HG03439 (cell line): ENCODE results near the gene CLEC3A.
"Not testable (repeated sequence)": the region's sequence is repeated elsewhere in the genome, so short reads cannot be mapped to it uniquely, and the experiment has no call there.

ENCODE experiments used
- ATAC-seq: cut with Tn5 transposase; IDR thresholded peaks from one replicate; pipeline ENCODE4 v1.9.1; 2021; ENCODE audit warnings: mild to moderate bottlenecking, moderate library complexity; ENCODE audit not compliant: unreplicated experiment

CLEC3A gene

GRCh38 chr16:78028018-78028417 lies 5.7 kb downstream of the CLEC3A start:
- ATAC-seq: no peak

DNA sequence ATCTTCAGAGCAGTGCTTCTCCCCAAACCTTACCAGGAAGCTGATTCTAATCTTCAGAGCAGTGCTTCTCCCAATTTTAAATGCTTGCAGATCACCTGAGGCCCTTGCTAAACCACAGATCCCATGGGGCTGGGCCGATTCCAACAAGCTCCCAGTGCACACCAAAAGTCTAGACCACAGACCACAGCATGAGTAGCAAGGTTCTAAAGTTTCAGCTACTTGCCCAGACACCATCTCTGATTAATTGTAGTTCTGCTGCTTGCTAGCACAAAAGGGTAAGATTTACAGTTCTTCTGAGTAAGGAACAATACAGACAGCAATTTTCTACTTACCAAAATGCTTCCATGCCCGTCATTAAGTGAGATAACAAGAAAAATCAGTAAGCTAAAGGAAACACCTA lies 12.2 kb downstream of the CLEC3A start:
- ATAC-seq: no peak

DNA sequence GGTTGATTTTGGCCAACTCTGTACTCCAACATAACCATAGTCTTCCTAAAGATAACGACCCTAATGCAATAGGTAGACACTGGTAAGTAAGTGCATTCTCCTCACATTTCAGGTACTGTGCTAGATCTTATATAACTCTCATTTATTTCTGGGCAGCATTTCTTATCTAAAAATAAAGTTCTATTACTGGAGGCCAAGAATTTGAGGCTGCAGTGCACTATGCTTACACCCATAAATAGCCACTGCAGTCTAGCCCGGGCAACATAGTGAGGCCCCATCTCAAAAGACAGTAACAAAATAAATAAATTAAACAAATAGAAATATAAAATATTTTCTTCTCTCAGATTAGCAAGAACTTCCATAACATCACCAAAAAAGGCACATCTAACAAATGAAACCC lies 12.7 kb downstream of the CLEC3A start:
- ATAC-seq: no peak

GRCh38 chr16:78040396-78040795 lies 18.0 kb downstream of the CLEC3A start:
- no peak for ATAC-seq

GRCh38 chr16:78045865-78046581 lies 23.7 kb downstream of the CLEC3A start:
- no peak for ATAC-seq

- ATAC-seq: no peak
These were observed 26.0 kb downstream of the CLEC3A start for GRCh38 chr16:78048319-78048718.

DNA sequence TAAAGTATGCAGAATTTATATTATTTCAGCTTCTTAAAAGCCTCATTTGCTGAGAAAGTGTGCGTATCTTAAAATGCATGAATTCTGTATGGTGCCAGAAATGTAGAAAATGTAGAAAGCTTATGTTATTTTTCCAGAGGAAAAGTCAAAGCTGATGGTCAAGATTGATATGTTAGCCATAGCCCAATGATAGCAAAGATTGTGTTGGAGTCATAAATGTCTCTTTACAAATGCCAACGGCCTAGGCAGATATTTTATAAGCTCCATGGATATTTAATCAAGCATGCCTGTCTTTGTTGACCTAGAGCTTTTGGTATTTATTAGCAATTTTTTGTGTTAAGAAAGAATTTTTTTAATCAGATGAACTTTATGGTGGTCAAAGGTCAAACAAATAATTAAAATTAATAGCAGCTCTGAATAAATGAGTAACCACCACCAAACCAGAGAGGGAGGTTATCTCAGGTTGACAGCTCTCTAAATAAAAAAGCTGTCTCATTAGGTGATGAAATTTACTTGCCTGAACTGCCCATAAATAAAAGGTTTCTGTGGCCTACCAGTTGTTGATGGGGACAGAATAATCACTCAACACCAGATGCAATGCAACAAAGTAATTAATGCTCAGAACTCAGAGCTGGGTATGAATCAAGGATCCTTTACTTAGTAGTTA lies 28.5 kb downstream of the CLEC3A start:
- ATAC-seq: no peak

DNA sequence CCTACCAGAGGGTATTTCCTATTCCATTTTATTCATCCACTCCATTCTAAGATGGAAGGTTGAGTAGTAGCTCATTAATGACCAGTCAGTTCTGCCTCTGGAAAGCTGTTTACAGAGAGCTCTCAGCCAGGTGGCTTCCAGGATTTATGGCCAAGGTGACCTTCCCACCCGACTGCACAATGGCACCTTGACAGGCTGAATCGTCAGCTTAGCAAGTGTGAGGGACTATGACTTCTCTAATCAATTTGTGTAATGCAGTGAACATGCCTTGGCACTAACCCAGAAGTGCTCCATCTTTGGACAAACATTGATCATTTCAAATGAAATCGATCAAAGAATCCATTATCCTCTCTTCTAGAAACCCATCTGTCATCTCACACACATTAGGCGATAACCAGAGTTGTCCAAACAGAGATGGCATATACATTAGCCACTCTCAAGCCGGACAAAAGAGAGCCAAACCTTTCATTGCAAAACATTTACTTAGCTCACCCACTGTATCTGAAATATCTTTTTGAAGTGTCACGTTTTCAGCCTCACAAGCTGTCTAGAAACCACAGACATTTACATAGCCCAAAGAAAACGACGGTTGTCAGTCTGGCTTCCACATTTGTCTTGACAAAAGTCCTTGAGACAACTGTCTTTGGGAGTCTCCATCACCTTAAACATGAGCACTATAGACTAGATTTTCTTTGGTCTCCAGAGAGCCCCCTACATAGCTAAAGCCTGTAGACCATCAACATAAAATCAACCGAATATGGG lies 35.6 kb downstream of the CLEC3A start:
- no peak for ATAC-seq

DNA sequence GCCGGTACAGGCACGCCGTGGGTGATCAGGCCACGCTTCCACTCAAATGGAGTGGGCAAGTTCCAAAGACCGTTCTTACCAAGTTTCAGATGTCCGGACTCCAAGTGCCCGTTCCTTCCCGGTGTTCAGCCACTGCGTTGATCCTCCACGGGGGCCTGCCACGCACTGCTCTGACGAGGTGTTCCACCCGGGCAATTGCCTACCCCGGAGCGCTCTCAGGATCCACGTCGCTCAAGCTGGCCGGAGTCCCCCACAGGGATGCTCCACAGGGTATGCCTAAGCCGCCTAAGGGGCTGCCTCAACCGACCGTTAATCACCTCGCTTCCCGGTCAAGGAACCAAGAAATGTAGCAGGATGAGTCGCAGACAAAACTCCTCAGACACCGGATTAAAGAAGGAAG lies 37.5 kb downstream of the CLEC3A start:
- not testable (repeated sequence) for ATAC-seq

- ATAC-seq: no peak
These were observed 37.9 kb downstream of the CLEC3A start for GRCh38 chr16:78060295-78060694.

DNA sequence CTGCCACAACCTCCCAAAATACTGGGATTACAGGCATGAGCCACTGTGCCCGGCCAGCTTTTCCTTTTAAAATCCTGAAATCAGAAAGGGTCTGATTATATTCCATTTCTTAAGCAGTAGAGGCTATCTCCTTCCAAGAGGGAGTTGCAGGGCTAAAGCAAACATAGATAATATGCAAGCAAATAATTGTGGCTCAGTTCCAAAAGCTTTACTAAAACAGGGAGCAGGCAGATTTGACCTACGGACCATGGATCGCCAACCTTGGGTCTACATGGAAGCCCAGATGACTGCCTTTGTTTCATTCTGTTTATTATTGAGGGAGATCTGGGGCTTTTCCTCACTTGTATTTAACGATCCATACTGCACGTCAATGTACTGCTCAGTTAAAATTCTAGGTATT lies 38.5 kb downstream of the CLEC3A start:
- ATAC-seq: no peak

- no peak for ATAC-seq
These were observed 43.0 kb downstream of the CLEC3A start for GRCh38 chr16:78065319-78065718.

DNA sequence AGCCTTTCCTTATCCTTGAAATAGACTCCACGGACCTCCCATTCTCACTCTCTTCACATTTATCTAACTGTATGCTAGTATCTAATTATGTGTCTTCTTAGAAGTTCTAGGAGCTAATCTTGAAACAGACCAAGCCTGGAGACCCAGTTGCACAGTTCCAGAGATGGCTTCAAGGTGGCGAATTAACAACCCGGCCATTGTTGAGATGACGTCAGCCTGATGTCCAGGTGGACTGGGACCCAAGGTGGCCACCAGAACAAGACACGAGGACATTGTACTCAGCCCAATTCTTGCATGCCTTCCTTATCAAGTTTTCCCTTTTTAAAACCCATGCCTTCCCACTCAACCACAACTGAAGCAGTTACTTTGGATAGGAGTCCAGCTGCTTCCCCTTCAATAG lies 47.6 kb downstream of the CLEC3A start:
- ATAC-seq: no peak

DNA sequence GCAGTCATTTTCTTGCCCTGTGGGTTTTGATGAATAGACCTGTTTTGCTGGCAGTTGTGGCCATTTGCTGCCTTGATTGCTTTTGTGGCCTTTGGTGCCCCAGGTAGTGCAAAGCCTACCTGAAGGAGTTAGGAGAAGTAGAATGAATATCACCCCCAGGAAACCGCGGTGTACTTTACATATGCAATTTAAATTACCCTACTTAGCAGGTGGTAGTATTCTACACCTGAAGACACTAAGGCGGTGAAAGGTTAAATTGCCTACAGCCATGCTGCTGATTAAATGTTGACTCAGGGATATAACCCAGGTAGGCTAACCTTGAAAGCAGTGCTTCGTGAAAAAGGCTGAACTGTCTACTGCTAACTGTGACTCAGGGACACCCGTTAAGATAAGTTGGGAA lies 49.9 kb downstream of the CLEC3A start:
- ATAC-seq: no peak

- no peak for ATAC-seq
These were observed 53.5 kb downstream of the CLEC3A start for GRCh38 chr16:78075800-78076199.

- no peak for ATAC-seq
These were observed 59.0 kb downstream of the CLEC3A start for GRCh38 chr16:78081341-78081740.
